Left hindlimb (tissue), 1 donor: ENCODE measurements around the gene CRNN.

Experiments used
- DNase-seq: peaks from one replicate; pipeline ENCODE4 v3.0.0-alpha.2; 2018

The CRNN gene

GRCh38 chr1:152415454-152416227 is 1.6 kb upstream of the CRNN start:
- no peak for DNase-seq

DNA sequence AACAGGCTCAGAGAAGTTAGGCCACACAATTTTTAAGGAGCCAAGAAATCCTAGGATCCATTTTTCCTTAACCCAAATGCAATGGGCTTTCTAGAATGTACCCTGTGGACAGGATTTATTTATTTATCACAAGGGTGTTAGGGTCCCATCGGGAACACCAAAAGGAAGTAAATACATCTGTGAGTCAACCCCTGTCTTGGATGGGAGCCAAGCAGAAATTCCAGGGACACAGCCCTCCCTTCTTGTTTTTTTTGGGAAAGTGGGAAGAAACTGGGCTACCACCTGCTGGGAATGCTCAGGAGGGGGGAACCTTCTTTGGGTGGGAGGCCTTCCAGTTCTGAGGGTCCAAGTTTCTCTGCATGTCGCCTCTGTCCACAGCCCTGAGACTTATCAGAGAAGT is 1.3 kb downstream of the CRNN start:
- DNase-seq = no peak

GRCh38 chr1:152411134-152411533 is 2.9 kb downstream of the CRNN start:
- DNase-seq = no peak

- no peak for DNase-seq
Measured at GRCh38 chr1:152410599-152410998, 3.5 kb downstream of the CRNN start.

- DNase-seq = no peak
Measured at GRCh38 chr1:152410028-152410427, 4.0 kb downstream of the CRNN start.

DNA sequence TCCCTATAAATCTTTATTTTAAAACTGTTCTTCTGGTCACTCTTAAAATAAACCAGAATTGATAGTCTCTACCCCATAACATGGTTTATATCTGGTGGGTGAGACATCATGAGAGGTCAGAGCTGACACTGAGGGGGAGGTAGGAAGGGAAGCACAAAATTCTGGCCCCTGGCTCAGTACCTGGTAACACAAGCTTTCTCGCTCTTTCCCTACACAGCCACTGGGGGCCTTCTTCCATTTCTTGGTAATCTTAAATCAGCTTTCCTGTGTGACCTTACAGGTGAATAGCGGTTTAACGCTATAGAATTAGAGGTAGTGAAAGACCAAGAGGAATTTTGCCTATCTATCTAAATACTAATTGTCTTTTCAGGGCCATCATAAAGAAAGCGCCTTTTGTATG is 5.4 kb downstream of the CRNN start:
- no peak for DNase-seq

DNA sequence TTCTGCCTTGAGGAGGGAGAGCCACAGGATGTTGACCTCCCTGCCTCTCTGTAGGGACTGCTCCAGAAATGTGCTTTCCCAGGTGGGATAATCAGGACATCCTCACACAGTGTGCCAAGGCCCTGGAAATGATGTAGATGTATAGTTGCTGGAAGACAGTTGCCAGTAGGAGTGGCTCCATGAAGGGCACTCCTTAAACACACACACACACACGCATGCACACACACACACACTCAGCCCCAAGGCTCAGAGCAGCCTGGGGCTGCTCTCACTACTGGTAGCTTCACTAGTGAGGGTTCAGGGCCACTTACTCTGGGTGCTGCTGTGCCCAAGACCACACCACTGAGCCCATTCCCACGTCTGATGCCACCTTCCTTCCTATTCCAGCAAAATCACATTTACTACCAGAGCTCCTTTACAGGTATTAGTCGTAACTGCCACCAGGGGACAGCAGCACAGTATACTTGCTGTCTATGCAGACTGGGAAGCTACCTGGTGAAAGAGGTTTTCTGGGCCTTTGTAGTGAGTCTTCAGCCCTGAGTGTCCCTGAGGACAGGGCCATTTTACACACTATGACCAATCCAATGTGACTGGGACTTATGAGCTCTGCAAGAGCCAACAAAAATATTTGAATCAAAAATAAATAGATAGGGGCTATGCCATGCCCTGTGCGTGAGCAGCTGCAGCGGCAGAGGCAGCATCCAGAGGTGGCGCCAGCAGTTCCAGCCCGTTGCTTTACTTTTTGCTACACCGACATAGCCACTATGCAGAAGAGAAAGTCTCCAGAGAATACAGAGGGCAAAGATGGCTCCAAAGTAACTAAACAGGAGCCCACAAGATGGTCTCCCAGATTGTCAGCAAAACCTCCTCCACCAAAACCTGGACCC is 15.0 kb downstream of the CRNN start:
- no peak for DNase-seq

GRCh38 chr1:152397474-152397873 is 16.6 kb downstream of the CRNN start:
- no peak for DNase-seq

DNA sequence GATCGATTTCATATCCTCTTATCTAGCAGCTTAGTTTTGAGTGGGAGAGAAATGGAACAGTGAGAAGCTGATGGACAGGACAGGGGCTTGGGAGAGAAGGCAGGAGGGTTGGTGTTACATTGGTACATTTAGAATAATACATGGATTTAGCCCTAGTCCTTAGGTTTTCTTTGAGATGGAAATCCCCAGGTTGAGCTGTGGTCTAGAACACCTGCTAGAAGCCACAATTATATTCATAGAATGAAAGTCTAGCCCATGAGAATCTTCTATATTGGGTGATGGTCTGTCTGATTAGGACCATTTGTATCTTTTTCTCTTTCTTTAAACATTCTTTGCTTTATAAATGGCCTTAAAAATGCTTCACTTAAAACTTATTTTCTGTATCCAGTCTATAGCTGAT is 19.9 kb downstream of the CRNN start:
- DNase-seq = no peak

- DNase-seq = no peak
Measured at GRCh38 chr1:152392909-152393308, 21.2 kb downstream of the CRNN start.

- no peak for DNase-seq
Measured at GRCh38 chr1:152388889-152389288, 25.2 kb downstream of the CRNN start.

DNA sequence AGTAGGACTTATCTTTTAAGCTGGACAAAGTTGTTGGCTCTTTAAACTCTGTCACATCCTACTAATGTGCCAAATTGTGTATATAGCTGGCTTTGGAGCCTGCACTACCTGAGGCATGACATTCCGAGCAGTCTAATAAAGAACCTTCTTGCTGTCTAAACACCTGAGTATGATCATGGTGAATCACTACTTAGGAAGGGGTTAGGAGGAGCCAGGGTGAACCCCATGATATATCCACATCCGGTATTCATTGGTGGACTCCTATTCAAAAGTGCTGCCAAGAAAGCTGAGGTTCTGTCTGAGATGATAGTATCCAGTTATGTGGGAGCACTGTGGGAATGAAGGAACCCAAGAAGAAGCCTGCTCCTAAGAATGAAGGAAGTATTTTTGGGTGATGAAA is 27.1 kb downstream of the CRNN start:
- DNase-seq = no peak

GRCh38 chr1:152380932-152381331 is 33.1 kb downstream of the CRNN start:
- no peak for DNase-seq

DNA sequence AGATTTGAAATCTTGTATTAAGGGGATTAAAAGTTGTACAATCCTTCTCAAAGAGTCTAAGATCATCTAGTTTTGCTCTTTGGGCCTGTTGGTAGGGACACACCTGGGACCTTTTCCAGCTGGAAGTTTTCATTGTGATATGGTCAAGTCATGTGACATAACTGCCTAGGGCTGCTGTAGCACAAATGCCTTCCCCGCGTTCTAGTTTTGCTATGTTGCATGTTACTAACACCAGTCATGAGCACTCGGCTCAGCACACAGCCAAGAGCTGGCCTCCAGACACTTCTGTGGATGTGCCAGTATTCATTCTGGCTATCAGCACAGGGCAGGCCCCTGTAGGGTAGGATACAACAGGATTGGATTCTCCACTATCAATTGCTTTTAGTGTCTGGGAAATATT is 39.6 kb downstream of the CRNN start:
- DNase-seq = no peak

- DNase-seq = no peak
Measured at GRCh38 chr1:152372672-152373071, 41.4 kb downstream of the CRNN start.

GRCh38 chr1:152367436-152367835 is 46.6 kb downstream of the CRNN start:
- DNase-seq = no peak

DNA sequence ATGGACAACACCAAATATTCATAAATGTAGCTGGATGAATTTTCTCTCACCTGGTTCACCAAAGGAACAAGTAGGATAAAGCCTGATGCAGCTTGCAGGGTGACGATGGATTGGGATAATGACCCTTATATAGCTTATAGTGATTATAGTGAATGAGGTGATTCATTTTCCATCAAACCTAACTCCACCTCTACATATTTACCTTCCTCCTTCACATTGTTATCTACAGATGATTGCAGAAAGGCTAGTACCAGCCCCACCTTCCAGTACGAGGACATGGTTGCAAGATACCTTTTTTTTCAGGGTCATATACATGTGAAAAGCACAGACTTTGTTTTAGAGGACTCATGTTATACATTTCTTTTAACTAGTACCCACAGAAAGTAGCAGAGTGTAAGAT is 54.2 kb downstream of the CRNN start, which contains the start of gene FLG2:
FLG2 (minus strand) TSS at position 101 of the 400 bp plus-strand sequence. CDS start 1,122 bp downstream, outside the sequence.
- no peak for DNase-seq
